GM18499 (cell line): Measurements from ENCODE around the gene PDF.
"Not testable (repeated sequence)": the region's sequence is repeated elsewhere in the genome, so short reads cannot be mapped to it uniquely, and the experiment has no call there.

Source experiments
- ATAC-seq: cut with Tn5 transposase; IDR thresholded peaks from one replicate; pipeline ENCODE4 v1.9.1; 2021; ENCODE audit warnings: moderate number of reproducible peaks; ENCODE audit not compliant: insufficient read depth, unreplicated experiment

Gene PDF

DNA sequence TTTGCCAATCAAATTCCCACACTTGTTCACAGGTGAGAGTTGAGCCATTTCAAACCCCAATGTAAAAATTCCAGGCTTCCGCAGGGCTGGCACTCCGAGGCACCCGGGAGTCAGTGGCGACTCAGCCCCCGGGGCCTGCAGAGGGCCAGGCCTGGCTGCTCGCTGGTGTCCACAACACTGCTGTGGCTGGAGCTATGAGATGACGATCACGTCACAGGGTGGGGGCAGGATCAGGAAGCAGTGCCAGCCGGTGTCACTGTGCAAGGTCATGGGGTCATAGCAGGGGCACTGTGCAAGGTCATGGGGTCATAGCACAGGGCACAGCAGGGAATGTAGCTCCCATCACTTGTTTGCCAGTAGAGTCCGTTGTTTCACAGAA is 11.5 kb downstream of the PDF start:
- ATAC-seq: no peak

DNA sequence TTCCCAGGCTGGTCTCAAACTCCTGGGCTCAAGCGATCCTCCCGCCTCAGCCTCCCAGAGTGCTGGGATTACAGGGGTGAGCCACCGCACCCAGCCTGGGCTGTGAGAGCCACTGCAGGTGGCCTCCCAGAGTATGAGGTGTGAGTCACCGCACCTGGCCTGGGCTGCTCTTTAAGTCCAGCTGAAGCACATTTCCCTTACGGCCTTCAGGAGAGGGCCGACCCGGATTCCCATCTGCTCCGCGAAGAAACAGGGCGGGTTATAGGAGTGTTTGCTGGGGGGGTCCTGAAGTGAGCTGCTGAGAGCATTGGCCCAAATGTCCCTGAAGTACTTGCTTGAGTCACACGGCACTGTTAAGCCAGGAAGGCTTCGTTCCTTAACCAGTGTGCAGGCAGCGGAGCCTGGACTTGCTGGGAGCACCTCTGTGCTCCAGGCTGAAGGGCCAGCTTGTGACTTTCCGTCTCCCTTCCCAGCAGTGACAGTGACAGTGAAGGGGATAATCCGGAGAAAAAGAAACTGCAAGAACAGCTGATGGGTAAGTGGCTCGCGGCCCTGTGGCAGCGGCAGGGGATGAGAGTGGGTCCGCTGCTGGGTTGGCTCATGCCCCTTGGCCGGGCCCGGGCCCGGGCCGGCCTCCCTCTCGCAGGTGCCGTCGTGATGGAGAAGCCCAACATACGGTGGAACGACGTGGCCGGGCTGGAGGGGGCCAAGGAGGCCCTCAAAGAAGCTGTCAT is 12.0 kb downstream of the PDF start:
- no peak for ATAC-seq

DNA sequence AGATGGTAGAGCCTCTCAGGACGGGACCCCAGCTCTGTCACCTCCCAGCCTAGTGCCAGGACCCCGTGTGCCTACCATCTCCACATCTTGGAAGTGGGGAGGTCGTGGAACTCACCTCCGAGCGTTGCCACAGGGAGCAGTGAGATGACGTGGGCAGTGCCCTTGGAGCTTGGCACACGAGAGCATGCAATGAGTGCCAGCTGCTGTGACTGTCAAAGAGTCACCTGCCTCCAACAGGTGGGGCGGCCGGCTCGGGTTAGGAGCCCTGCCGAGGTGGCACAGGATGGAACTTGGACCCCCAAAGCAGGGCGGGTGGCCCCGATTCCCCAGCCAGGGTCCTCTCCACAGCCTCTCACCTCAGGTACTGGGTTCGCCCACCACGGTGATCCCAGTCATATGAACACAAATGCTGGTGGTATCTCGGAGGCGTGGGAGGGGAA is 13.8 kb downstream of the PDF start:
- ATAC-seq: no peak

DNA sequence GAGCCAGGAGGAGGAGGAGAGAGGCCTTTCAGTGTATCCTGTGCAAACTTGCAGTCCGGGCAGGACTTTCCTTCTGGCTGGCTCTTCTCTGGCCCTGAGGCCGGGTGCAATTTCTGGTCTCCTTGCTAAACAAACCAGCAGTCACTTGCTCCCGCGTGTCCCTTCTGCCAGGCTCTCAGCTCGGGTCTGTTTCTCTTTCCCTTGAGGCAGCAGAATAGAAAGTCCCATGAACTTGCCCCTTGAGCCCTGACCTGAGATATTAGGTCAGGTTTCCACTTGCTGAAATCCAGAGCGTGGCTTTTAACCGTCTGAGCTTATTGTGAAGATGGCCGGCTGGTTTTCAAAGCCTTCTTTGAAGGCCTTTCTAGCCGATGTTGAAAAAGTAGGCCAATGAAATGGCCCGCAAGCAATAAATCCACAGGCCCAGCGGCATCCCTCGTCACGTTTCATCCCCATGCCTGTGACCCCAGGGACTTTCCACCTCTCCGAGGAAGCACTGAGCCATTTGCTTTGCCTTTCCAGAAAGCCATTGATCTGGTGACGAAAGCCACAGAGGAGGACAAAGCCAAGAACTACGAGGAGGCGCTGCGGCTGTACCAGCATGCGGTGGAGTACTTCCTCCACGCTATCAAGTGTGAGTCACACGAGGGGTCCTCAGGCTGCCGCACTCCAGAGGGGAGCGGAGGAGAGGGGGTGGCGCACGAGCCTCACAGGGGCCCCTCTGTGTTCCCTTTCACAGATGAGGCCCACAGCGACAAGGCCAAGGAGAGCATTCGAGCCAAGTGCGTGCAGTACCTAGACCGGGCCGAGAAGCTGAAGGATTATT is 14.7 kb downstream of the PDF start:
- ATAC-seq: no peak

DNA sequence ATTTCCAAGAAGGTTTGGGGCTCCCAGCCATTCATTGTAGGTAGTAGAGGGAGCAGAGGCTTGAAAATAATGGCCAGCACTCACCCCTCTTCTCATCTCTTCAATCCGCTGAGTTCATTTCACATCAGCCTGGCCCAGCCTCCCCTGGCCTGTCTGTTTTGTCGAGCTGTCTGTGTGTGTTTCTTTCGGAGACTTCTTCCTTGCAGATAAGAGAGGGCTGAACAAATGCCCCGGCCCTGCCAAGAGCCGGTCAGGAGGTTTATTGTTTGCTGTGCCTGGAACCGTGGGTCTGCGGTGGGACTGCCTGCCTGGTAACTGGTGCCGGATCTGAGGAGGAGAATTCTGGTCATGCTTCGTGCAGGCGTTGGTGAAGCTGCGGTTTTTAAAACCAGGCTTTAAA is 15.9 kb downstream of the PDF start:
- no peak for ATAC-seq

DNA sequence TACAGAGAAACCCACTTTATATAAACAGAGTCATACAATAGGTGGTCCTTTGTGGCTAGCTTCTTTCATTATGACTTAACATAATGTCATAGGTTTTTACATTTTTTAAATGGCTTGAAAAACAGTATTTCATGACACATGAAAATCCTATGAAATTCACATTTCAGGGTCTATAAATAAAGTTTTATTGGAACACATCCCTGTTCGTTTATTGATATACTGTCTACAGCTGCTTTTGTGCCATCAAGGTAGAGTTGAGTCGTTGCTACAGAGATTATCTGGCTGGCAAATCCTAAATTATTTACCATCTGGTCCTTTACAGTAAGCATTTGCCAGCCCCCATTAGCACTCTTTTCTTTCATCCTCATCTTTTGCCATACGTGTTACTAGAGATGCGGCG is 16.9 kb downstream of the PDF start:
- ATAC-seq: no peak

DNA sequence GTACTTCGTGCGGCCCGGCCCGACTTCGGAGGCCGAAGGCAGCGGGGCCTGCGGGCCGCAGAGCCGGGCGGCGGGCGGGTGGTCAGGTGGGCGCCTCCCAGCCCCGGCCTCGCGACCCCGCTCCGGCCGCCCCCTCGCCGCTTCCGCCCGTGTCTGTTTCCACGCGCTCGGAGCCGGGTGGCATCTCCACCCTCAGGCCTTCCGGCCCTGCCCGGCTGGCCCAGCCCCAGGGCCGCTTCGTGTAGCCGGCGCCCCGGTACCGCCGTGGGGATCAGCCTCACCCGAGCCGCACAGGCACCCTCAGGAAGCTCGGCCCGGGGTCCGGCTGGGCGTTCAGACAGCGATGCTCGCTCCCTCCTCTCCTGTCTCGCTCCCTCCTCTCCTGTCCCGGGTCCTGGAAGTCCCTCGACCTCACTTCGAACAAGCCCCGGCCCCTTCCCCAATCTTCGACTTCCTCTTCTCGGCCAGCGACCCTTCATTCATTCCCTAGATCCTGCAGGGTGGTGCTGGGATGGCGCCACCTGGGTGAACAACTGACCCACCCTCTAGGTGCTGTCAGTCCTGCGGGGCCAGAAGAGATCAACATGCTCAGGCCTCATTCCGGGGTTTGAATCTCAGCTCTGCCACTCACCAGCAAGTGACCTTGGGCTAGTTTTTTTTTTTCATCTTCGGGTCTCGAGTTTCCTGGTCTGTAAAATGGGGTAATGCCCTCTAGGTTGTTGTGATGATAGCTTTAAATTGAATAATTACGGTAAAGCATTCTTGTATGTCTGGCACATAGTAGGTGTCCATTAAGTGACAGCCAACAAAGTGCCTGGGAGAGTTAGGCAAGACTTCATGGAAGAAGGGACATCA is 18.6 kb downstream of the PDF start:
- peak; percentile 19 for ATAC-seq

DNA sequence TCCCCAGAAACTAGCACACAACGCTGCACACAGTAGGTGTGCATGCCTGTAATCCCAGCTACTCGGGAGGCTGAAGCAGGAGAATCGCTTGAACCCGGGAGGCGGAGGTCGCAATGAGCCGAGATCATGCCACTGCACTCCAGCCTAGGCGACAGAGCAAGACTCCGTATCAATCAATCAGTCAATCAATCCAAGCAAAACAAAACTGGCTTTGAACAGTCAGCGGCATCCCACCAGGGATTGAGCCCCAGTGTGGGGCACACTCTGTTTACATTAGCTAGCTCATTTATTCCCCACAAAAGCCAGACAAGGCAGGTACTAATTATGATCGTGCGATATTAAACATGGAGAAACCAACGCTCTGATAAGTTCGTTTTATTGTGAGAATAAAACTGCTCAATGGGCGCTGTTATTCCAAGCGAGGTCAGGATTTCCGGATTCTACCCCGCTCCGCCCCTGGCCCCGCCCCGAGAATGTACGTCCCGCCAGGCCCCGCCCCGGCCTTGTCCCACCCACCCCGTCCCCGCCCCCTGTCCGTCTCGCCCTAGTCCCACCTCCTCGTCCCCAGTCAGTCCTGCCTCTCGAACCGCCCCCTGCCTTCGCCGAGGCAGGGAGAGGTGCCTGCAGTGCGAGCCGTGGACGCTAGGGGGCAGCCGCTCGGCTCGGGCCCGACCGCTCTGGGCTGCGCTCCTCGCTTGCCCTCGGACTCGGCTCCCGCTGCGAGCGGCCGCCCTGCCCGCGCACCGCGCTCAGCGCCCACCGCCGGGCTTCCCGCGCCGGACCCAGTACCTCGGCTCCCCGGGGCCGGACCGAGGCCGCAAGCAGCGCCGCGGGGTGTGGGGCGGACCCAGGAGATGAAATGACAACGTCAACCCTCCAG is 19.5 kb downstream of the PDF start, which contains the start of gene VPS4A:
VPS4A (plus strand) TSS at position 698 of the 880 bp plus-strand sequence; CDS start at position 860, 162 bp downstream.
- ATAC-seq: peak; percentile 88

DNA sequence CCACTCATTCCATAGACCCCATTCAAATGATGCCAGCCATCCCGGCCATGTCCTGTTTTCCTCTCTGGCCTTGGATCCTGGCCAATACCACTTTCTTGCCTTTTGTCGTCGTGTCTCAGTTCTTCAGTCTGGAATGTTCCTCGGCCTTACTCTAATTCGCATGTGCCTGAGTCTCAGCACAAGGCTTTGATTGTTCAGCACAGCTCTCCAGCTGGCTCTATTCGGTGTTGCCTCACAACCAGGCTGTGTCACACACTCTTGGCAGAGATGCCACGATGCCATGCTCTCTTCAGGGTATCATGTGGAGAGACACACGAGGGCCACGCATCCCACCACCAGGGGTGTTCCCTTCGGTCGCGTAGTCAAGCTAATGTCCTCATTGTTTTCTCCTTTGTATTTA is 21.1 kb downstream of the PDF start:
- ATAC-seq: no peak

DNA sequence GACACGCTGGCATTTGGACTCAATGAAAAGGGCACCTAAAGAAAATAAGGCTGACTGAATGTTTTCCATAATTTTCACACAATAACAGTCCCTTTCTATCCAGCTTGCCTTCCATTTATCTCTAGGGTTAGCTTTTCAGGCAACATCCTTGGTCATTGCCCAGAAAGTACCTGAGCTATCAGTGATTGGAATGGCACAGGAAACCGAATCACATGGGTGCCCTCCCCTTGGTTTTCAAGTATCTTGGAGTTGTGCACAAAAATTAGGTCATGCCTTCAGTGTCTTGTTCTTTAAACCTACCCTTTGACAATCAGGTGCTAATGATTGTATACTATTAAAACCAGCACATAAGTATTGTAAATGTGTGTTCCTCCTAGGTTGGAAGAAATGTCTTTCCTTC is 22.5 kb downstream of the PDF start:
- ATAC-seq: no peak

DNA sequence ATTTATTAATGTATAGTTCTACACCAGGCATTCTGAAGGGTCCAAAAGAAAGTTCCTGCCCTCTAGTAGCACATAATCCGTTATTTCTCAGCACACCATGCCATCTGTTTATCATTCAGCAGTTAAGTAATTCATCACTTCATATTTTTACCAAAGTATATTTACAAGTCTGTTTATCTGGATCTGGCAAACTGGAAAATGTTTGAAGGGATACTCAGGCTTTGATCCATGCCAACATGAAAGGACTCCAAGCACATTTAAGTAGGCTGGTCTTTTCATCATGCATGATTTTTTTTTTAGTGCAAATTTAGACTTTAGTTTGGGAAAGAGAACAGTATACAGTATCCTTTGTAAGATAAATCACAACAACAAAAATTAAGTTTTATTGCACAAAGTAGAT is 23.3 kb downstream of the PDF start:
- no peak for ATAC-seq

DNA sequence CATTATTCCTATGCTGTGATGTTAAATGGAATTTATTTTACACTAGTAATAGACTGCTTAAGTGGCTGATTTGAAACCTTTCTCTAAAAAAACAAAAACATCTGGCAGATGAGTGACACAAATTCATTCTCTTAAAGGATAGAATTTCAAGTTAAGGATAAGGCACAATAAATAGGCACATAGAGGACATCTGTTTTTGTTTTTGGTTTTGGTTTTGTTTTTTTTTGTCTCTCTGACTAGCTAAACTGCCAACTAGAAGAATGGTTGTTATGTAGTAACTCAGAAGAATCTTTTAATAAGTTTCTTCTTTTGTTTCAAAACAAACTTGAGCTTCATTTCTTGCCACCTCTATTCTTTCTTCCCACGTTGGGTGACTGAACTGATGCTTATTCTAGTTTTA is 24.4 kb downstream of the PDF start:
- no peak for ATAC-seq

DNA sequence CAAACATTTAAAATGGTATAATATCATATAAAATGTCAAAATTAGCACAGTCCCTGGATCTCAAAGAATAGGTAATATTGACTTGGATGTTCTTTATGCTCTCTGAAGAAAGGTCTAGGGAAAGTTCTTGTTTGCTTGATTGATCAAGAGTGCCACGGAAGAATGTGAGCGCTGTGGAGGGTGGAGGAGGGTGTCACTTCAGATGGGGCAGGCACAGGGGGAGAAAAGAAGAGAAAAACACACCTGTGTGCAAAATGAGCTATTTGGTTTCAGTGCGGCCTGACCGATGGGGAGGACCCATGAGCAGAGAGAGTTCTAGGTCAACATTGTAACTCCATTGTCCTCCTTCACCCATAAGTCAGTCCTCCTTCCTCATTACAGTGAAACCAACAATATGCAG is 28.1 kb downstream of the PDF start:
- no peak for ATAC-seq

DNA sequence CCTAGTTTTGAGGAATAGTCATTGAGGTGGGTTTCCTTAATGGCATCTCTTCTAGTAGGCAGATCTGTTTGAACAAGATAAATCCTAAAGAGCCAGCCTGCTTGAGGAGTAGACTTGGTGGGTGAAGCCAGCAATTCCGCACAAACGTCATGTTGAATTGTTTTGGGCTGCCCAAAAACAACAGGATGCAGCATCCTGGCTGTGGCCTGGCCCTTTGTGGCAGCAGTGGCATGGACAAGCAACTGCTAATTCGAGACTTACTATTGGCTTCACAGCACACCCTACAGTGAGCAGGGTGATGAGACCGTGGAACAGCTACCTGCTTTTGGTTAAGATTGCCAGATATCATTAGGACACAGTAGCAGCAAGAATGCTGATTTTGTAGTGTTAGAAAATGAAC is 28.5 kb downstream of the PDF start:
- ATAC-seq: no peak

DNA sequence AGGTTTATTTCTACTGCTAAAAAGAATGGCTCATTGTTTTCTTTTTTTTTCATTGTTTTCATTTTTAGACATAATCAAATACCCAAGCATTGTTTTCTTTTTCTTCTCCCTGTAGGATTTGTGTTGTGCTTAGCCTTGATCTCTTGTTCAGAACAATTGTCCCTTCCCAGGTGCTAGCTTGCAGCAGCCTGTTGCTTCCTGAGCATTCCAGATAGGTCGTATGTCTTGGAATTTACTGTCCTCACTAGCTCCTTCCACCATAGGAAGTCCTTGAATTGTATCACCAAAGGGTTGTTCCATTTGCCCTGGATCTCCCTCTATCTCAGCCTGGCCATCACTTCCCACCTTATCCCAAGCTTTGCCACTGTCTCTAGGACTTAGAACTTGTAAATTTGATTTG is 29.2 kb downstream of the PDF start:
- no peak for ATAC-seq

DNA sequence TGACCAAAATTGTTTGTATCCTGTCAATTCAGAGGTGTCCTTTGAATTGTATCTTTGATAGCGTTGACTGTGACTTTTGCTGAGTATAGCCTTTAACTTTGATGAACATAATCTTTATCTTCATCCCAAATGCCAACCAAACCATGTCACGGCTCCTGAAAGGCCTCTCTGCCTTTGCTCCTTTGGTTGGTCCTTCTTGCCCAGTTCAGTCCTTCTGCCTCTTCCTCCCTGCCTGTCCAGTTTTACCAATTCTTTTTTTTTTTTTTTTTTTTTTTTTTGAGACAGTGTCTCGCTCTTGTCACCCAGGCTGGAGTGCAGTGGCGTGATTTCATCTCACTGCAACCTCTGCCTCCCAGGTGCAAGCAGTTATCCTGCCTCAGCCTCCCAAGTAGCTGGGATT is 32.1 kb downstream of the PDF start:
- ATAC-seq: no peak

DNA sequence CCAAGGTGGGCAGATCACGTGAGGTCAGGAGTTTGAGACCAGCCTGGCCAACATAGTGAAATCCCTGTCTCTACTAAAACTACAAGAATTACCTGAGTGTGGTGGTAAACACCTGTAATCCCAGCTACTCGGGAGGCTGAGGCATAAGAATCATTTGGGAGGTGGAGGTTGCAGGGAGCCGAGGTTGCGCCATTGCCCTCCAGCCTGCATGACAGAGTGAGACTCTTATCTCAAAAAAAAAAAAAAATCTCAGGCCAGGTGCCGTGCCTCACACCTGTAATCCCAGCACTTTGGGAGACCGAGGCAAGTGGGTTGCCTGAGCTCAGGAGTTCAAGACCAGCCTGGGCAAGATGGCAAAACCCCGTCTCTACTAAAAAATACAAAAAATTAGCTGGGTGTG is 33.6 kb downstream of the PDF start:
- not testable (repeated sequence) for ATAC-seq

DNA sequence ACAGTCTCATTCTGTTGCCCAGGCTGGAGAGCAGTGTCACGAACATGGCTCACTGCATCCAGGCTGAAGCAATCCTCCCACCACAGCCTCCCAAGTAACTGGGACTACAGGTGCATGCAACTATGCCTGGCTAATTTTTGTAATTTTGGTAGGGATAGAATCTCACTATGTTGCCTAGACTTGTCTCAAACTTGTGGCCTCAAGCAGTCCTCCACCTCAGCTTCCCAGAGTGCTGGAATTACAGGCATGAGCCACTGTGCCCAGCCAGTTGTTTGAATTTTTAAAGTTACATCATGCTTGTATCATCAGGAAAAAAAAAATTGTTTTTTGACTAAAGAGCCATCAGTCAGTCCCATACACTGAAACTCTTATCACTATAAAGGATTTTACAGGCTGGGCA is 36.3 kb downstream of the PDF start:
- no peak for ATAC-seq

DNA sequence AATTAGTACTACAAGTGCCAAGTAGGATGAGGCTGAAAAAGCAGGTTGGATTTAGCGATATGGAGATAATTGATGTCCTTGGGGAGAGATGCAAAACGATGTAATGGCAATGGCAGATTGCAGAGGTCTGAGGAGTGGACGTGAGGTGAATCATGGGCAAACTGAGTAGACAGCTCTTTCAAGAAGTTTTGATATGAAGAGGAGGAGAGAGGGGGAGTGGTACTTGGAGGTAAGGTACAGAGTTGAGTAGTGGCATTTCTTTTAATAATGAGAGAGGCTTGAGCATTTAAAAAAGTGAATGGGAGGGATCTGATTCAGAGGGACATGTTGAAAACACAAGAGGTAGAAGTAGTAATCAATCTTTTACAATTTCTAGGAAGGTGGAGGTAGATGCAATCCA is 37.0 kb downstream of the PDF start:
- no peak for ATAC-seq

DNA sequence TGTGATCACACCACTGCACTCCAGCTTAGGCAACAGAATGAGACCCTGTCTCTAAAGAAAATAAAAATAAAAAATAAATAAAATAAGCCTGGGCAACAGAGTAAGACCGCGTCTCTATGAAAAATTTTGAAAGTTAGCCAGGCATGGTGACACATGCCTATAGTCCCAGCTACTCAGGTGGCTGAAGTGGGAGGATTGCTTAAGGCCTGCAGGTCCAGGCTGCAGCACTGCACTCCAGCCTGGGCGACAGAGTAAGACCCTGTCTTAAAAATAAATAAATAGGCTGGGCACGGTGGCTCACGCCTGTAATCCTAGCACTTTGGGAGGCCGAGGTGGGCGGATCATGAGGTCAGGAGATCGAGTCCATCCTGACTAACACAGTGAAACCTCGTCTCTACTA is 38.7 kb downstream of the PDF start:
- not testable (repeated sequence) for ATAC-seq
